Spleen (tissue), 7 donors: Measurements from ENCODE around the gene SMO.
"Not testable (repeated sequence)": the region's sequence is repeated elsewhere in the genome, so short reads cannot be mapped to it uniquely, and the experiment has no call there.

Experiments
- POLR2A ChIP-seq, 3 donors: fragments of 450-650 bp; IDR thresholded peaks; one replicate each; pipeline ENCODE4 v1.5.1; 2017; ENCODE audit warnings: antibody characterized with exemption in 3 of 3, mild to moderate bottlenecking in 1 of 3
- TF ChIP-seq, protein P1 (sequence below), 11 experiments: fragments of 200-600 bp in 7 of 11; fragments of 450-650 bp in 4 of 11; sonication (generic) in 4 of 11; IDR thresholded peaks in 8 of 11; conservative IDR thresholded peaks in 3 of 11; 1 replicate in 7 of 11; 2 replicates in 4 of 11; pipeline versions ENCODE4 v1.4.0 to v1.8.0; 2016 to 2021; ENCODE audit warnings: antibody characterized with exemption in 11 of 11, inconsistent platforms in 4 of 11, mild to moderate bottlenecking in 1 of 11
- donor health status: DM: no; HTN: no; CAD: no; lungs with moderate emphysema.
- donor health status: DM: no; HTN: no; CAD: no.
- donor health status: DM: no; HTN: no; CAD: no.

GRCh38 chr7:129219166-129219565, 30.7 kb downstream of the SMO start:
- TF ChIP-seq, protein P1, sequence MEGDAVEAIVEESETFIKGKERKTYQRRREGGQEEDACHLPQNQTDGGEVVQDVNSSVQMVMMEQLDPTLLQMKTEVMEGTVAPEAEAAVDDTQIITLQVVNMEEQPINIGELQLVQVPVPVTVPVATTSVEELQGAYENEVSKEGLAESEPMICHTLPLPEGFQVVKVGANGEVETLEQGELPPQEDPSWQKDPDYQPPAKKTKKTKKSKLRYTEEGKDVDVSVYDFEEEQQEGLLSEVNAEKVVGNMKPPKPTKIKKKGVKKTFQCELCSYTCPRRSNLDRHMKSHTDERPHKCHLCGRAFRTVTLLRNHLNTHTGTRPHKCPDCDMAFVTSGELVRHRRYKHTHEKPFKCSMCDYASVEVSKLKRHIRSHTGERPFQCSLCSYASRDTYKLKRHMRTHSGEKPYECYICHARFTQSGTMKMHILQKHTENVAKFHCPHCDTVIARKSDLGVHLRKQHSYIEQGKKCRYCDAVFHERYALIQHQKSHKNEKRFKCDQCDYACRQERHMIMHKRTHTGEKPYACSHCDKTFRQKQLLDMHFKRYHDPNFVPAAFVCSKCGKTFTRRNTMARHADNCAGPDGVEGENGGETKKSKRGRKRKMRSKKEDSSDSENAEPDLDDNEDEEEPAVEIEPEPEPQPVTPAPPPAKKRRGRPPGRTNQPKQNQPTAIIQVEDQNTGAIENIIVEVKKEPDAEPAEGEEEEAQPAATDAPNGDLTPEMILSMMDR (IDR thresholded peaks at IDR 0.05 in 8 of 11, conservative IDR thresholded peaks at IDR 0.05 in 3 of 11), result not testable (repeated sequence)
- not testable (repeated sequence) for TF ChIP-seq POLR2A (IDR thresholded peaks at IDR 0.05)
